ENCODE measurements around the gene STAC2.
A peak's percentile ranks its signal among the peaks of the same experiment; 100 is the strongest.
"Not testable (repeated sequence)": the region's sequence is repeated elsewhere in the genome, so short reads cannot be mapped to it uniquely, and the experiment has no call there.

Gene STAC2

DNA sequence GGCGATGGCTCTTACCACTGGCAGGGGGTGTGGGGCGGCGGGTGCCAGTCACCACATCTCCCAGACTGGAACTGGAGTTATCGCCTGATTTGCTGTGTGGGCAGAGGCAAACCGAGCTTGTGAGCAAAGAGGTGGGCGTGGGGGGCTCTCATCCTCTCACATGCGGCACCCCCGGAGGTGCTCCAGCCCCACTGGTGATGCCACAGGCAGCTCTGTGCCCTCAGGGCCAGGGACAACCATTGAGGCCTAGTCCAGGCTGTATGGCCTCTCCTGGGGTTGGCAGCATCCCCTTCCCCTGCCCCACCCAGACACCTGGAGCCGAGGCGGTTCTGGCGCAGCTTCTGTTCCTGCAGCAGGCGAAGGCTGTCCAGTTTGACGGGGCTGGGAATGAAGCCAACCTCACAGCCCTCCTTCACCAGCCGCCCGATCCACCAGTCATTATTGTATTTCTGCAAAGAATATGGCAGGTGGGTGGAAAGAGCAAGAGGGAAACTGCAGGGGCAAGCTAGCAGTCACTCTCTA lies 39.2 kb downstream of the STAC2 start:
- DNase-seq: no peak

DNA sequence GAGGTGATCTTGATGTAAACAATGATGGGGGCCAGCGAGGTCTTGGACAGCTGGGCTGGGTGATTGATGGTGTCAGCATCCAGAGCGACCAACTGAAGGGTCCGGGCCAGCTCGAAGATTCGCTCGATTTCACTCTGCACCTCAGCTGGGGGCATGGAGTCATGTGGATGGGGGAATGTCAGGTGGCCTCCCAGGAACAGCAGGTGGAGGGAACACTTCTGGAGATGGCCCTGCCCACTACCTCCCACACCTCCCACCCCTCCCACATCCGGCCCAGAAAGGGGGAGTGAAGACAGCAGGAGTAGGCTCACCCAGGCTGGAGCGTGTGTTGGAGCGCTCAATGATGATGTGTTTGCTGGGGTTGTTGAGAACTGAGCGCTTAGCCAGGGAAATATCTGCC lies 42.0 kb downstream of the STAC2 start:
- no peak for DNase-seq

DNA sequence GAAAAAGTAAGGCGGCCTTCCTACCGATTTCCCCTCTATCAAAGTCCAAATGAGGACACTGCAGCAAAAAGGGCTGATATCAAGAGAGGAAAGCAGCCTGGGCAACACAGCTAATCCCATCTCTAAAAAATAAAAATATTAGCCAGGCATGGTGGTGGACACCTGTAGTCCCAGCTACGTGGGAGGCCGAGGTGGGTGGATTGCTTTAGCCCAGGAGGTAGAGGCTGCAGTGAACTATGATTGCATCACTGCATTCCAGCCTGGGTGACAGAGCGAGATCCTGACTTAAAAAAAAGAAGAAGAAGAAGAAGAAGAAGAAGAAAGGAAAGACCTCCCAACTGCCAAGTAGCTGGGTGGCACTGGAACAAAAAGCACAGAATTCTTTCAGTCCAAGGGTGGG lies 42.7 kb downstream of the STAC2 start:
- DNase-seq: no peak

DNA sequence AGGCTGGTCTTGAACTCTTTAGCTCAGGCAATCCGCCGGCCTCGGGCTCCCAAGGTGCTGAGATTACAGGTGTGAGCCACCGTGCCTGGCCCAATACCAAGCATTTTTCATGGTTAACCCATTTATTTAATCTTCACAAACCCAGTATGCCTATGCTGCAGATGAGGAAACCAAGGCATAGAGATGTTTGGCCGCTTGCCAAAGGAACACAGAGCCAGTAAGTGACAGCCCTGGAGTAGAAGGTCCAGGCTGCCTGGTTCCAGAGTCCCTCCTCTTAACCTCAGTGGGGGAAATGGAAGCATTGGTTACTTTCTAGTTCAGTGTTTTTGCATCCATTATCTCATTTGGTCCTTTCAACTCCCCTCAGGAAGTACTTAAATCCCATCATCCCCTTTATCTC lies 44.4 kb downstream of the STAC2 start:
- DNase-seq: no peak

DNA sequence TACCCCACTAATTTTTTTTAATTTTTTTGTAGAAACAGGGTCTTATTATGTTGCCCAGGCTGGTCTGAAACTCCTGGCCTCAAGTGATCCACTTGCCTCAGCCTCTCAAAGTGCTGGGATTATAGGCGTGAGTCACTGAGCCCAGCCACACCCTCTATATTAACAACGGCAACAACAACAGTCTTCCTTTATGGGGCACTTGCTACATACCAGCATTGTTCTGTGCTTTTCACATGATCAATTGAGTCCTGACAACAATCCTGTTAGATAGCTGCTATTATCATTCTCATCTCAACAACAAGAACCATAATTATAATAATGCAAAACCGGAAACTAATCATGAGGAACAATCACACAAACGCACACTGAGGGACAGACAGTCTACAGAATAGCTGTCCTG lies 47.2 kb downstream of the STAC2 start:
- DNase-seq: no peak

DNA sequence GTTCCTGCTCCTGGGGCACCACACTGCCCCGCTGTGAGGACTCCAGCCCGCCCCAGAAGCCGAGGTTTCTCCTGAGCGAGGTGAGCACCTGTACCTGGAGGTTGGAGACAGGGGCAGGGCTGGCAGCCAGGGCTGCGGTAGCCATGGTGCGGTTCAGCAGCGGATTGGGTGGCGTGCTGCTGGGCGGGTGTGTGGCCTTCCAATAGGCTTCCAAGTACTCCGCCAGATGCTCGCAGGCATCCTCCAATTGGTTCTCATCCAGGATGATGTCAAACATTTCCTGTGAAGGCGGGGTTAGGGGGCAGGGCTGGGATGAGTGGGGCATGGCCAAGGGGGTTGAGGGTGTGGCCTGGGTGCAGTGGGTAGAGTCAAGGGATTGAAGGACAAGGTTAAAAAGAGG lies 48.5 kb downstream of the STAC2 start:
- peak; percentile 41 for DNase-seq

DNA sequence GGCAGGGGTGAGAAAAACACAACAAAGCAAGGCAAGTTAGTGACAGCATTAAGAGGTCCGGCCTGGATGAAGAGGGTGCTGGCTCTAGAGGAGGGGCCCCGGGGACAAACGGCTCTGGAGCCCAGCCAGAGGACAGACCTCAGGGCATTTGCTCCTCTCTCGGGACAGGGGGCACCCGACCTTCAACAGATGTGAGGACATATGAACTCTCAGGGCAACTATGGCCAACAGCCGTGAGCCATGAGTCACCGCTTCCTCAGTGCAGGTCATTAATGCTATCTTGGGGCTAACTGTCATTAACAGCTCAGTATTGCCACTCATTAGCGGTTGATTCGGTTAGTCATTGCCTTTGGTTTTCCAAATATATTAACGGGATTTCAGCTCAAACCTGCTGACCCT lies 50.1 kb downstream of the STAC2 start:
- DNase-seq: no peak

DNA sequence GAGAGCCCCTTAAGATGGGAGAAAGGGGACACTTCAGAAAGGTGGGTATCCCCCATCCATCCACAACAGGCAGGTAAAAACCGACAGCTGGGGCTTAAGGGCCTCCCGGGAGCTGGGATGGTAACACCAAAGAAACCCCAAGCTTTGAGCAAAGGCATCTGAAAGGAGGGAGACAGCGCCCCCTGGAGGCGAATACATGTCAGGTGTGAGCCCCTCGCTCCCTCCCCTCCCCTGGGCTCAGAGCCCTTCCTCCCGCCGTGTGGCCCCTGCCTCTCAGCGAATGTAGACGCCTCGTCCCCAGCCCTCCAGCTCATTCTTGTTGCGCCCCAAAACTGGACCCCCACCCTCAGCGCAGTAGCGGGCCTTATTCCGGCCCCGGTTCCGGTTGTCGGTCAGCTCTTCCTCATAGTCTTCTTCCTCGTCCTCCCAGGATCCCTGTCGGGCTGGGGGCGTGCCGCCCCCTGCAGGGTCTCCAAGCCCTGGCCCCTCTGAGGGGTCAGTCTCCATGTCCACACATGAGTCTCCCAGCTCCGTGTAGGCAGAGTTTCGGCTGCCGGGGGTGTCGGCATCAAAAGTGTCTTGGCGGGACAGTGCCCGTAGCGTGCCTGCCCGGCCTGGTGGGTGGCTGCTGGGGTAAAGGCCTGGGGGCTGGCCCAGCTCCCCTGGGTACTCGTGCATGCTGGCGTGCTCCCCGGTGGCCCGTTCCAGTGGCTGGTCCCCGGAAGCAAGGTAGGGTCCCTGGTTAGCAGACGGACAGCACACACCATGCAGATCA lies 50.6 kb downstream of the STAC2 start:
- DNase-seq: peak; percentile 83

DNA sequence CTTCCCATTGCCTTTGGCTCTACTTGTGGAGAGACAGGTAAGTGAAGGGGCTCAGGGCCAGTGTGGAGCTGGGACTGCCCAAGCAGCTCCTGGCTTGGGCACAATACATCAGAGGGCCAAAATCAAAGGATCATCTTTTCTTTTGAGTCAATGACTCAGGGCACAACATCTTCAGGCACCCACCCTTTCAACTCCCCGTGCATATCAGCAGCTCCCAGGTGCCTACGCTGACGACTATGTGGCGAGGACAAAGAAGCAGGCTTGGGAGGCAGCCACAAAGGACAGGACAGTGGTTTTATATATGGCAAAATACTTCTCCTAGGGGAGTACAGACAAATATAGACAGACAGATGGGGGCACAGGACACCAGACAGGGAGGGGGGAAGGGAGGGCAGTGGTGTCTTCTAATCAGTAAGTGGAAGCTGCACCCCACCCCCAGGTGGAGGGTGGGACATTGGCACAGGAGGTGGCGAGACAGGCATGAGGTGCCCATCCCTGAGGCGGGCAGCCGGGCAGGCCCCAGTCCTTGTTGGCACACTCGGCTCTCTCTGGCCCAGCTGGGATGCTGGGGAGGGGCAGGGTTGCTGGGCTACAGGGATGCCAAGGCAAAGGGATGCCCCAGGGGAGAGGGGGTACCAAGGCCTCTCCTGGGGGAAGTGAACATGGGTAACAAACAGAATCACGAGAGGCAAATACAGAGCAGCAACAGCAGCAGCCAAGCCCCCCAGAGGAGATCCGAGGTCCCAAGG lies 52.0 kb downstream of the STAC2 start:
- DNase-seq: no peak

DNA sequence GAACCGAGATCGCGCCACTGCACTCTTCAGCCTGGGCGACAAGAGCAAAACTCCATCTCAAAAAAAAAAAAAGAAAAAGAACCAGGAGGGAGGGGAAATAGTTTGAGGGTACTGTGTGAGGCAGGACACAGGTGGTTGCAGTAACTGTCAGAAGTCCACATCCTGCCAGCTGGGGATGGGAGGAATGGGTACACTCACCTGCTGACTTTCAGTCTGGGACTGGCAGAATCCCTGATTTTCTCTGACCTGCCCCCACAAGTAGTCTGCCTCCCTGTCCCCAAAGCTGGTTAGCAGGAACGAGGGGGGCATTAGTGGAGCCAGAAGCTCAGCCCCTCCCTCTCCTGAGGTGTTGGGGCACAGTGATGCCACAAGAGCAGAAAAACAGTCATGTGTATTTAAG lies 52.7 kb downstream of the STAC2 start:
- no peak for DNase-seq

DNA sequence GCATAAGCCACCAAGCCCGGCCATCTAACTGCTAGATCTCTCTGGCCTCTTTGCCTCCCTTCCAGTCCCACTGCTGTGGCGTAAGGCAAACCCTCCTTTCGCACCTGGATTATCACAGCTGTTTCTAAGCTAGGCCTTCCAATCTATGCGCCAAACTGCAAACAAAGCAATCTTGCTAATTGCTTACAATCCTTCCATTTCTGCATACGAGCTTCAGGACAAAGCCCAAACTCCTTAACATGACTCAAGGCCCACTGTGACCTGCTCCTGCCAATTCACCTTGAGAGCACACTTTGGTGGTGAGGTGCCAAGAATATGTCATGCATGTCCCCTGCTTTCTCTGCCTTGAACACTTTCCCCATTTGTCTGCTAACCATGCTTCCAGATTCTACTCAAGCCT lies 53.8 kb downstream of the STAC2 start:
- no peak for DNase-seq

DNA sequence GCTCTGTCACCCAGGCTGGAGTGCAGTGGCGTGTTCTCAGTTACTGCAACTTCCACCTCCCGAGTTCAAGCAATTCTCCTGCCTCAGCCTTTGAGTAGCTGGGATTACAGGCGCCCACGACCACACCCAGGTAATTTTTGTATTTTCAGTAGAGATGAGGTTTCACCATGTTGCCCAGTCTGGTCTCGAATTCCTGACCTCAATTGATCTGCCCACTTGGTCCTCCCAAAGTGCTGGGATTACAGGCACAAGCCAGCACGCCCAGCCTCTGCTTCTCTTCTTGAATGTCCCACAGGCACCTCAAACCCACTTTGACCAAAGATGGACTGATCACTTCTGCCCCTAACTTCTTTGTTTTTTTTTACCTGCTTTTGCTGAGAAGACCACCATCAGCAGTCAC lies 55.2 kb downstream of the STAC2 start:
- no peak for DNase-seq

DNA sequence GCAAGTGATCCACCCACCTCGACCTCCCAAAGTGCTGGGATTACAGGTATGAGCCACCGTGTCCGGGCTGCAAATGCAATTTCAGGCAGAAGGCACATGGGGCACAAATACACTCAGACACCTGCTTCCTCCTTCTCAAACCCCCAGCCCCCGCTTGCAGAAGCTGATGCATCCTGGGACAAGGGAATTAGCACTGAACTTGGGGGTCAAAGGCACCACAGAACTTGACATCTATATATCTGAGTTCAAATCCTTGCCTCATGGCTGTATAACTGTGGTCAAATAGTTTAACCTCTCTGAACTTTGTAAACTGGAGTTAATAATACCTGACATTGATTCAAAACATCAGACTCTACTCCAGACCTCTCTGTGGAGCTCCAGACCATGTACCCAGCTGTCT lies 55.6 kb downstream of the STAC2 start:
- no peak for DNase-seq

DNA sequence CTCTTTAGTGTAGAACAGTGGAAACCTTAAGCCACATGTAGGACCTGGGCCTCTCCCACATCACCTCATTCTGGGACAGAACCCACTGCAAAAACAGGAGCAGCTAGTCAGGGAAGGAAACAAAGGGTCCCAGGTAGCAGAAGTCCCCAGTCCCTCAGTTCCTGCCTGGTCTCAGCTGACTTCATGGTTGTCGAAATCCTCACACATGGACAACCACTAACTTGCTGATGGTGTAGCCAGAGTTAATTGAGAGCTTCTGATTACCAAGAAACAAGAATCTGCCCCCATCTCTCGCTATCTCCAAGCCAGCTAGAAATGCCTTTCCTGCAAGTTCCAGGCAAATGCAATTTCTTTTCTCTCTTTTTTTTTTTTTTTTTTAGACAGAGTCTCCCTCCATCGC lies 56.2 kb downstream of the STAC2 start:
- no peak for DNase-seq

DNA sequence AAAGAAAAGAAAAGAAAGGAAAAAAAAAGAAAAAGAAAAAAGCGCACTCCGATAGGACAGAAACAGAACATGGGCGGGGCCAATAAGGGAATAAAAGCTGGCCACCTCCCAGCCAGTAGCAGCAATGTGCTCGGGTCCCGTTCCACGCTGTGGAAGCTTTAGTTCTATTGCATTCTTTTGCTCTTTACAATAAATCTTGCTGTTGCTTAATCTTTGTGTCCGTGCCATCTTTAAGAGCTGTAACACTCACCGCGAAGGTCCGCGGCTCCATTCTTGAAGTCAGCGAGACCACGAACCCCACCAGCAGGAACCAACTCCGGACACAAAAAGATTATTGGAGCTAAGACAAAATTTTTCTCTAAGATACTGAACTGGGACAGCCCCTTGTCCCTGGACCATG lies 56.6 kb downstream of the STAC2 start:
- no peak for DNase-seq

DNA sequence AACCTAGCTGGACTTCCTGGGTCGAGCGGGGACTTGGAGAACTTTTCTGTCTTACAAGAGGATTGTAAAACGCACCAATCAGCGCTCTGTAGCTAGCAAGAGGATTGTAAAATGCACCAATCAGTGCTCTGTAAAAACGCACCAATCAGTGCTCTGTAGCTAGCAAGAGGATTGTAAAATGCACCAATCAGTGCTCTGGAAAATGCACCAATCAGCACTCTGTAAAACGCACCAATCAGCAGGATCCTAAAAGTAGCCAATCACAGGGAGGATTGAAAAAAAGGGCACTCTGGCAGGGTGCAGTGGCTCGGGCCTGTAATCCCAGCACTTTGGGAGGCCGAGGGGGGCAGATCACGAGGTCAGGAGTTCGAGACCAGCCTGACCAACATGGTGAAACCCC lies 57.2 kb downstream of the STAC2 start:
- DNase-seq: not testable (repeated sequence)

DNA sequence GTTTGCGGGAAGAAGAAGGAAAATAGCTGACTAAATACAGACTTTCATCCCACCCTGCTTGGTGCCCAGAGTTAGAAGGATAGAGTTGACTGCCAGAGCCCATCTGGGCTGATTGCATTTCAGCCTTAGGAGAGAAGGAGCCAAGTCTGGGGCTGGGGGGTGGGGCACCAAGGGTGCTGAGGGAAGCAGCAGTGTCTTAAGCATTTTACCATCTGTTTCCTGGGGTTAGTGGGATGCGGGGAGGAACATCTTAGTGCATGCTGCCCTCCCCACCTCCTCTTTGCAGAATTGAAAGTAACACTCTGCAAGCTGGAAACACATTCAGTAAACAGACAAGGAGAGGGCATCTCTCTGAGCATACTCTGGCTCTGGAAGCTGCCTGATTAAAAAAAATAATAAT lies 58.3 kb downstream of the STAC2 start:
- DNase-seq: no peak

DNA sequence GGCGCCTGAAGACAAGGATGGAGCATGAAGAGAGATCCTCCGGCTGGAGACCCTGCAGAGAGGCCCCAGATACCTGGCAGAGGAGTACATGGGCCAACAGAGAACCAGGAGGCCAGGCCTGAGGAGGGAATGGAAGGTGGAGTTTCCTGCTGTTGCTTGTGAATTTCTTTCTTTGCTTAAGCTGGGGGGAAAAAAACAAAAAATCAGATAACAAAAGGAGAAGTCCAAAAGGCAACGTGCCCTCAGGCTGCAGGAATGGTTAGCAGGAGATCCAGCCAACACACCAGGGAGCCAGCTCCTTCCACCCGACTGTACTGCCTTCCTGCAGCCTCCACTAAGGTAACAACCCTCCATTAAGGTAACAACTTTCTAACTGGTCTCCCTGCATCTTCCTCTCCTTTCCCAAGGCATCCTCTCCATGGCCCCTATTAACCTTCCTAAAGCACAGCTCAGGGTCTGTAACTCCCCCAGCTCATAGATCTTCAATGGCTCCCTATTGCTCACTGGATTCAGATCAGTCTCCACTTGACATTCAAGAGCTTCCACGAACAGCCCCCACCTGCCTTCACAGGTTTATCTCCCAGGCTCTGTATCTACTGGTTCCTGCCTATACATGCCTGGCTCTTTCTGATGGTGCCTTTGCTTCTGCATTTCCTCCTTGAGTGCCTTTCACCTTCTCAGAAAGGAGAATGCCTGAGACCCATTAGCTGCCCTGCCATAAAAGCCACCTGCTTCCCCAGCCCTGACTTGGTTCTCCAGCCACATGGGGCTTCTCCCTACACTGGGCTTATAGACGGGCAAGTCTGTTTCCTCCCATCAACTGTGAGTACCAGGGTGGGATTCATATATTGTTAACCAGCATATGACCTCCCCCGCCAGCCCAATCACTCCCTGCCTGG lies 59.1 kb downstream of the STAC2 start:
- DNase-seq: no peak

DNA sequence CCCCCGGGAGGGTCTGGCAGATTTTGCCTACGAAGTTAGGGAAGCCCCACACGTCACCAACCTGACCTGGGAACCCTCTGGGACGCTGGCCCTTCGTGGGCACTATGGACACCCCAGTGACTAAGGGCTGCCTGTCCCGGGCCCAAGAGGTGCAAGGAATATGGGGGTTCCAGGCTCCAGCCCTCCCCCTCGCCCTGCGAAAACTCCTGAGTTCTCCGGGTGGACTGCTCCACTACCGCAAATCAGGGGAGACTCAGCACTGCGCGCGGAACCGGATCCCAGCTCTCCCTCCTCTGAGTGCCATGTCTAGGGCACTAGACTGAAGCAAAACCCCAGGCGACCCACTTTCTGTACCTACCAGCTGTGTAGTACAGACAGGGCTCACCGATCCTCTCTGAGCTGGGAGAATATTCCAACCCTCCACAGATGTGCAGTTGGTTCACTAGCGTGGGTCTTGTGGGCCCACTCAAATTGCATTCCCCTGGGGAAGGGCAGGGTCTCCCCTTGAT lies 59.9 kb downstream of the STAC2 start, which contains the start of gene ARL5C:
Gene ARL5C, minus strand, starts transcription at position 321 of the 509 bp plus-strand sequence. CDS start 401 bp downstream, outside the sequence.
- DNase-seq: no peak

DNA sequence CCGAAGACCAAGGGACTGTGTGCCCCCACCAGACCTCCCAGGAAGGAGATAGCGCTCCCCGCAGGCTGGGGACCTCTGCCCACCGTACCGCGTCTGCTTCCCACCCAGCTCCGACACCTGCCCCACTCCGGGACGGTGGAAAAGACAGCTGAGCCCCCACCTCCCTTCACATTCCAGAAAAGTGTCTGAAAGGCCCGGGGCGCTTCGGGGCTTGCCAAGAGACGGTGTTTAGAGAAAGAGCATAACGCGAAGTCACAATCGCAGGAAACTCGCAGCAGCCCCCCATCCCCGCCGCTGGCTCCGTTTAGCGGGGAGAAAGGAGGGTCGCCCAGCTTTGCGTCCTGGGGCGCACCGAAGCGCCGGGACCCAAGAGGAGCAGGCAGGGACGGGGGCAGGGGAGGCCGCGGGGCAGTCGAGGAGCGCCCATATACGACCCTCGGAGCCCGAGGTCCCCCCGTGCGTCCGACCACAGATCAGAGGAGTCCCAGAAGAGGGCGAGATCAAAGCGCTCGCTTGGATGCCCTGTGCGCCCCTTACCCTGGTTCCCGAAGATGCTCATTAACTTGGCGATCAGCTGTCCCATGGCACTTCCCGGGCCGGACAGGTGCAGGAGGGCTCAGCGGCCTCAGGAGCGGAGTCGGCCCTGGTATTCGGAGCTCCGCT lies 60.4 kb downstream of the STAC2 start:
- no peak for DNase-seq

DNA sequence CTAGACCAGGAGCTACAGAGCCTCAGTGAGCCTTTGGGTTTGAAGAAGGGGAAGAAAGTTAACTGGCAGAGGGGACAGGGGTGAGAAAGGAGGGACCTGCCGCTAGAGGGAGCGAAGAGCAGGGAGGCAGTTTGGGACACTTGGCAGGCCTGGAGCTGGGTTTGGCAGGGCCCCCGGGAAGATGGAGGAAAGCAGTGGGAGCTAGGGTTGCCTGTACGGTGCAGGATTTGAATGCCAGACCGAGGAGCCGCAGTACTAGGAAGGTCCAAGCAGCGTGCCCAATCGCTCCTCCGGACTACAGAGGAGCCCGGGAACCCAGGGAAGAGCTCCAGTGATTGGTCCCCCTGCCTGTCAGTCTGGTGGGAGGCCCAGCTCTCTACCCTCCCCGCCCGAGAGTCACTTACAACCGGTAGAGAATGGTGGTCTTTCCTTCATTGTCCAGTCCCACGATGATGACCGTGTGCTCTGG lies 61.0 kb downstream of the STAC2 start:
- peak; percentile 87 for DNase-seq

DNA sequence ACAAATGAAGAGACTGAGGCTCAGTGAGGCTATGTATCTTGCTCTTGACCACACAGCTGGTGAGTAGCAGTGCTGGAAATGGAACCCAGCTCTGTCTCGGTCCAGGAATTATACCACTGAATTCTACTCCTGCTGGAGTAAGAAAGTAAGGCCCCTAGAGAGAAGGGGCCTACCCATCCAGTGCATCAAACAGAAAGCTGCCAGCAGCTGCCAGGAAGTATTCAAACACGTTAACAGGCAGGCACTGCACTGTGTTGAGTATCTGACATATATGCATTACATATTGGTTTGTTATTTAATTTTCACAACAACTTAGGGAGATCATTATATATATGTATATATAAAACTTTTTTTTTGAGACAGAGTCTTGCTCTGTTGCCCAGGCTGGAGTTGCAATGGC lies 63.8 kb downstream of the STAC2 start:
- no peak for DNase-seq
